K562 (cell line): ENCODE data around the gene CASTOR1. TPM values are rescaled to one million over a fixed set of nuclear protein-coding genes. Genes with fewer than 3 reads are reported as not detected.

Experiments
- BCOR ChIP-seq: fragments of 450-650 bp; IDR thresholded peaks from 2 replicates; pipeline ENCODE4 v1.6.1; 2016
- CTBP1 ChIP-seq: fragments of 450-650 bp; IDR thresholded peaks from 2 replicates; pipeline ENCODE4 v1.6.1; 2016; ENCODE audit warnings: borderline replicate concordance
- E2F6 ChIP-seq, 2 experiments: IDR thresholded peaks; 2 replicates each; pipeline ENCODE4 v1.6.1; 2011; ENCODE audit warnings: borderline replicate concordance in 1 of 2, control low read depth in 1 of 2, low read depth in 1 of 2, low read length in 1 of 2, mild to moderate bottlenecking in 1 of 2, mixed read lengths in 1 of 2, moderate library complexity in 1 of 2; ENCODE audit not compliant: insufficient read depth in 1 of 2, insufficient read length in 1 of 2, poor library complexity in 1 of 2, severe bottlenecking in 1 of 2; ENCODE audit errors: extremely low read depth in 1 of 2
- KAT8 ChIP-seq: fragments of 450-650 bp; IDR thresholded peaks from 2 replicates; pipeline ENCODE4 v1.6.1; 2016; ENCODE audit warnings: low read depth, mild to moderate bottlenecking
- MCM7 ChIP-seq, 2 experiments: fragments of 450-650 bp; IDR thresholded peaks; 2 replicates each; pipeline ENCODE4 v1.6.1; 2016 to 2018
- PML ChIP-seq: IDR thresholded peaks from 2 replicates; pipeline ENCODE4 v1.6.1; 2012; ENCODE audit warnings: low read length, inconsistent platforms
- PREB ChIP-seq: sonication (generic); formaldehyde crosslinking; IDR thresholded peaks from 2 replicates; pipeline ENCODE4 v1.8.1; 2023; ENCODE audit warnings: mild to moderate bottlenecking, missing genetic modification reagents
- SMC3 ChIP-seq: conservative IDR thresholded peaks from 2 replicates; pipeline ENCODE4 v1.6.1; 2011; ENCODE audit warnings: low read depth, low read length, improper control_type of control experiment; ENCODE audit not compliant: insufficient read depth
- STAG1 ChIP-seq: sonication (generic); formaldehyde crosslinking; IDR thresholded peaks from 2 replicates; pipeline ENCODE4 v1.5.0; 2020; ENCODE audit warnings: missing genetic modification reagents, borderline replicate concordance
- USF1 ChIP-seq: sonication (generic); formaldehyde crosslinking; IDR thresholded peaks from 2 replicates; pipeline ENCODE4 v1.9.0; 2022; ENCODE audit warnings: mild to moderate bottlenecking, missing genetic modification reagents
- ZBTB33 ChIP-seq: sonication (generic); formaldehyde crosslinking; IDR thresholded peaks from 2 replicates; pipeline ENCODE4 v1.8.1; 2023; ENCODE audit warnings: mild to moderate bottlenecking, missing genetic modification reagents
- ZNF274 ChIP-seq: IDR thresholded peaks from 2 replicates; pipeline ENCODE4 v1.6.1; 2011; ENCODE audit warnings: low read depth, mild to moderate bottlenecking, low read length, moderate library complexity, borderline replicate concordance
- ZNF592 ChIP-seq: fragments of 450-650 bp; IDR thresholded peaks from 2 replicates; pipeline ENCODE4 v1.6.1; 2017; ENCODE audit warnings: antibody characterized with exemption, mild to moderate bottlenecking
- polyA plus RNA-seq, 8 experiments: library from polyadenylated mRNA; depleted of rRNA in 4 of 8; stranded (reverse) in 5 of 8; unstranded in 3 of 8; fragments of >200 nt; fragmentation: Nextera tagmentation in 2 of 8; fragmentation: Illumina TruSeq in 1 of 8; extraction: Ambion mirVana in 2 of 8; extraction: Trizol in 1 of 8; gene quantifications; 2 replicates each; pipeline versions ENCODE4 v1.2.1 to v1.2.3, GENCODE V29; 2011 to 2014; ENCODE audit warnings: inconsistent platforms in 1 of 8, missing spikeins in 1 of 8
- total RNA-seq, 7 experiments: library from RNA; depleted of rRNA in 6 of 7; stranded (reverse); fragments of >200 nt in 6 of 7; fragmentation: Illumina TruSeq in 2 of 7; extraction: Trizol in 2 of 7; gene quantifications; 2 replicates each; pipeline versions ENCODE4 v1.2.1 to v1.2.3, GENCODE V29; 2011 to 2021; ENCODE audit warnings: low replicate concordance in 1 of 7

CASTOR1 gene
- total and polyA plus RNA-seq, 9 of the 15 experiments (the other 6 are each of a cell fraction or from before 2014, with no cell fraction given): 0.35 to 2.6 (median 1.1) TPM

GRCh38 chr22:30286813-30287647, 2.3 kb downstream of the CASTOR1 start (continued):
- TF ChIP-seq ZNF592: peak; percentile 22; the same call in 1 of the 2 replicates
- no peak for TF ChIP-seq KAT8
- TF ChIP-seq ZNF274: no peak
- TF ChIP-seq PREB (CRISPR knock-in tag): no peak
- peak; percentile 57 to 73 for TF ChIP-seq E2F6 (IDR thresholded peaks at IDR 0.05; ENCODE audit: borderline replicate concordance in 1 of 2, extremely low read depth in 1 of 2, insufficient read depth in 1 of 2, insufficient read length in 1 of 2, low read depth in 1 of 2, low read length in 1 of 2, poor library complexity in 1 of 2, severe bottlenecking in 1 of 2)
- TF ChIP-seq MCM7 (IDR thresholded peaks at IDR 0.05): no peak
- TF ChIP-seq PML: no peak
- TF ChIP-seq BCOR: no peak
- TF ChIP-seq STAG1 (CRISPR knock-in tag): peak; percentile 78
- TF ChIP-seq USF1 (CRISPR knock-in tag): peak; percentile 72
- 0 out of 2 replicates have a peak, but pooled peaks have one; percentile 10 for TF ChIP-seq CTBP1
- peak; percentile 93 for TF ChIP-seq ZBTB33 (CRISPR knock-in tag)
- TF ChIP-seq SMC3: peak; percentile 66
